ENCODE data around the gene MYORG. TPM values are rescaled to one million over a fixed set of nuclear protein-coding genes. Genes with fewer than 3 reads are reported as not detected.

Gene MYORG
- total RNA-seq, 1 experiment from 2014 or later = 2.4 TPM

DNA sequence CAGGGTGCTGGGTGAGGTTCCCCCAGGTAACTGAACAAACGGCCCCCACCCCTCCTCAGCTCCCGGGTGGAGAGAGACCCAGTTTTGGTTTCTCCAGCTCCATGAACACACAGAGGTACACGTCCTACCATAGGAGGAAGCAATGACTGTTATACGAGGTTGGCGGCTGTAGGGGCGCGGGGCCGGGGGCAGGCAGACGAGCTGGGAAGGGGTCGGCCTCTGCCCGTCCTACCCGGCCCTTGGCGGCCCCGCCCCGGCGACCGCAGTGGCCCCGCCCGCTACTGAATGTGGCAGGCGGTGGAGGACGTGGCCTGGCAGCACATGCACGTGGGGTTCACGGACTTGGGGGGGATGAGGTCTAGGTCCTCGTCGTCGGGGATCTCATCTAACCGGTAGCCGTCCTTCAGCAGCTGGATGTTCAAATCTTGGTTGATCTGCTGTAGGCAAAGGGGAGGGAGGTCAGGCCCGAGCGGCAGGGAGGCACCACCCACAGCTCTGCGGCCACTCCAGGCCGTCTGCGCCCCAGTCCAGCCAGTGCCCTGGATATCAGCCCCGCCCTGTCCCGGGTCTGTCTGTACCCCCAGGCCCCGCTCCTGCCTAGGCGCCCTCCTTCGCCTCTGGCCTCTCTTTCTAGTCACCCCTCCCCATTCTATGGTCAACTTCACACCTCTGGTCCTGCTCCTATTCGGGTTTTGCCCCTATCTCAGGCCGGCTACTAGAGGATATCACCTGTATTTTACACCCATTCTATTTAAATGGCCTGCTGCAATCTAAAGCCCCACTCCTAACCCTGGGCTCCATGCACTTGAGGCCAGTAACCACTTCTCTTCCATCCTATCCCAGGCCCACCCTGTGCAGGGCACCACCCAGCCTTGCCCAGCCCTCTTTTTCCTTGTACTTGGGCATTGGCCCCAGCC is 24.2 kb upstream of the MYORG start:
- H3K9me3 Mint-ChIP-seq (ENCODE audit: unreplicated experiment) = no peaks in the 10 kb centered on the region
- POLR2A ChIA-PET = no interaction called here
- CTCF ChIA-PET = interaction anchor here (0.6 kb wide), 2 partner anchors 14 to 102 kb away, joined by 3 read pairs; no protein-coding TSS in a partner anchor
- H3K36me3 Mint-ChIP-seq (ENCODE audit: insufficient read depth, unreplicated experiment) = peaks cover 20% of the 10 kb centered on the region
- no TSS peak for BruUV-seq (replicated peaks)
- no peak overlapping the region for H3K4me3 Mint-ChIP-seq (ENCODE audit: unreplicated experiment)
- H3K27ac Mint-ChIP-seq (ENCODE audit: low read depth, unreplicated experiment) = no peak overlapping the region
- intact Hi-C loops (cut with micrococcal nuclease) = no loop called here
- no peak for DNase-seq (ENCODE audit: unreplicated experiment)
- TF ChIP-seq, protein P1, sequence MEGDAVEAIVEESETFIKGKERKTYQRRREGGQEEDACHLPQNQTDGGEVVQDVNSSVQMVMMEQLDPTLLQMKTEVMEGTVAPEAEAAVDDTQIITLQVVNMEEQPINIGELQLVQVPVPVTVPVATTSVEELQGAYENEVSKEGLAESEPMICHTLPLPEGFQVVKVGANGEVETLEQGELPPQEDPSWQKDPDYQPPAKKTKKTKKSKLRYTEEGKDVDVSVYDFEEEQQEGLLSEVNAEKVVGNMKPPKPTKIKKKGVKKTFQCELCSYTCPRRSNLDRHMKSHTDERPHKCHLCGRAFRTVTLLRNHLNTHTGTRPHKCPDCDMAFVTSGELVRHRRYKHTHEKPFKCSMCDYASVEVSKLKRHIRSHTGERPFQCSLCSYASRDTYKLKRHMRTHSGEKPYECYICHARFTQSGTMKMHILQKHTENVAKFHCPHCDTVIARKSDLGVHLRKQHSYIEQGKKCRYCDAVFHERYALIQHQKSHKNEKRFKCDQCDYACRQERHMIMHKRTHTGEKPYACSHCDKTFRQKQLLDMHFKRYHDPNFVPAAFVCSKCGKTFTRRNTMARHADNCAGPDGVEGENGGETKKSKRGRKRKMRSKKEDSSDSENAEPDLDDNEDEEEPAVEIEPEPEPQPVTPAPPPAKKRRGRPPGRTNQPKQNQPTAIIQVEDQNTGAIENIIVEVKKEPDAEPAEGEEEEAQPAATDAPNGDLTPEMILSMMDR (IDR thresholded peaks at IDR 0.05; ENCODE audit: unreplicated experiment) = no peak
- no peaks in the 10 kb centered on the region for H3K27me3 Mint-ChIP-seq (ENCODE audit: insufficient read depth, unreplicated experiment)
- no peaks in the 10 kb centered on the region for H3K4me1 Mint-ChIP-seq (ENCODE audit: insufficient read depth, unreplicated experiment)

DNA sequence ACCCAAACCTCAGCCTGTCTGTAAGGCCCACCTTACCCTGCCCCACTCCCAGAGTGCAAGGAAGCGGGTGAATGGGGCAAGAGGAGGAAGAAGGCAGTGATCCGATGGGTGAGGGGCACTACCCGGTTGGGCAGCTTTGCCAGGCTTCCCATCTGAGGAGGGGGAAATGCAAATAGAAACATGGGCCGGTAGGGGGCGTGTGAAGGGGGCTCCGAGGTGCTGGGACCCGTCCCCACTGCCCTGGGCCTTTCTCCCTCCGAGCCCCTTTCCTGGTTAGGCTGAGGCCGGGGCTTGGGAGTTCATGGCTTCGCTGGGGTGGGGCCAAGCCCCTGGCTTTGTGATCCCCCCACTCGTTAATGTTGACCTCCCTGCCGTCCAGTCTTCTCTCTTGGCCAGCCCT is 23.6 kb upstream of the MYORG start:
- intact Hi-C loops (cut with micrococcal nuclease) = no loop called here
- H3K9me3 Mint-ChIP-seq (ENCODE audit: unreplicated experiment) = no peaks in the 10 kb centered on the region
- CTCF ChIA-PET = interaction anchor here (0.6 to 1.6 kb wide), 3 partner anchors 14 to 103 kb away, joined by 3 to 5 read pairs (median 3); no protein-coding TSS in a partner anchor
- TF ChIP-seq, protein P1 (IDR thresholded peaks at IDR 0.05; ENCODE audit: unreplicated experiment) = no peak
- POLR2A ChIA-PET = no interaction called here
- no TSS peak for BruUV-seq (replicated peaks)
- H3K36me3 Mint-ChIP-seq (ENCODE audit: insufficient read depth, unreplicated experiment) = peaks cover 20% of the 10 kb centered on the region
- H3K4me1 Mint-ChIP-seq (ENCODE audit: insufficient read depth, unreplicated experiment) = no peaks in the 10 kb centered on the region
- H3K4me3 Mint-ChIP-seq (ENCODE audit: unreplicated experiment) = no peak overlapping the region
- no peak overlapping the region for H3K27ac Mint-ChIP-seq (ENCODE audit: low read depth, unreplicated experiment)
- no peaks in the 10 kb centered on the region for H3K27me3 Mint-ChIP-seq (ENCODE audit: insufficient read depth, unreplicated experiment)
- no peak for DNase-seq (ENCODE audit: unreplicated experiment)

DNA sequence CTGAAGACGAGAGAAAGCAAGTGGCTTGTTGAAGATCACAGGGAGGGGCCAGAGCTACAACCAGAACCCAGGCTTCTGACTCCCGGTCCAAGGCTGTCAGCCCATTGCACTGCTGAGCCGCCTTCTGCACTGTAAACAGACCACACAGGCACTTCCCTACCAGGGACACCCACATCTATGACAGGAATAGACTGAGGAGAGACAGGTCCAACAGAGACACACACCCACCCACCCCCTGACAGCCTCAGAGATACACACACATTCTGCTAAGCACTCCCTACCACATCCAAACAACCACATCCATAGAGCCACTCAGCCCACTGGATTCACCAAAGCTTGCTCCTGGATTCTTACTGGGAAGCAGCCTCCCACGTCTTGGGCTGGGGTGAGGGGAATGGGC is 23.0 kb upstream of the MYORG start:
- intact Hi-C loops (cut with micrococcal nuclease) = no loop called here
- CTCF ChIA-PET = interaction anchor here (0.7 to 2.0 kb wide), 3 partner anchors 22 to 1230 kb away, joined by 3 to 6 read pairs (median 5); no protein-coding TSS in a partner anchor

DNA sequence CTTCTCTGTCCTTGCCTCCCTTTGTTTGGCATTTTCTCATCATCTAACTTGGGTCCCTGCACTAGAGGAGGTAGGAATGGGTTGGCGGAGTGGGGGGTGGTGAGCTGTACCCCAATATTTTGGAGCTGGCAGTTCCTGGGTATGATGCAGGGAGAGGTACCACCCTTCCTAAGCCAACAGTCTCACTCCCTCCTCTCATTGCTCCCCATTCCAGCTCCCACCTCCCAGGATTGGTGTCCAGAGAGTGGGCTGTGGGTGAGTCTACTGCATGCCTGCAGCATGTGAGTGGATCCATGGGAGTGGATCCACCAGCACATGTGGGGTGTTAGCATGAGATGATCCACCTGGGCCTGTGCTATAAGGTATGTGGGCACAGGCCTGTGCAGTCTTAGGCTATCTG is 22.2 kb upstream of the MYORG start:
- POLR2A ChIA-PET = no interaction called here

More for the DNA sequence above, 23.0 kb upstream of the MYORG start:
- no peak overlapping the region for H3K27ac Mint-ChIP-seq (ENCODE audit: low read depth, unreplicated experiment)
- no peaks in the 10 kb centered on the region for H3K27me3 Mint-ChIP-seq (ENCODE audit: insufficient read depth, unreplicated experiment)
- H3K36me3 Mint-ChIP-seq (ENCODE audit: insufficient read depth, unreplicated experiment) = peaks cover 14% of the 10 kb centered on the region
- no peaks in the 10 kb centered on the region for H3K9me3 Mint-ChIP-seq (ENCODE audit: unreplicated experiment)
- no peaks in the 10 kb centered on the region for H3K4me1 Mint-ChIP-seq (ENCODE audit: insufficient read depth, unreplicated experiment)
- DNase-seq (ENCODE audit: unreplicated experiment) = no peak
- H3K4me3 Mint-ChIP-seq (ENCODE audit: unreplicated experiment) = no peak overlapping the region
- BruUV-seq (replicated peaks) = no TSS peak
- POLR2A ChIA-PET = no interaction called here
- TF ChIP-seq, protein P1 (IDR thresholded peaks at IDR 0.05; ENCODE audit: unreplicated experiment) = no peak

More for the DNA sequence above, 22.2 kb upstream of the MYORG start:
- no peak for DNase-seq (ENCODE audit: unreplicated experiment)
- TF ChIP-seq, protein P1 (IDR thresholded peaks at IDR 0.05; ENCODE audit: unreplicated experiment) = no peak
- Mint-ChIP-seq H3K27me3 (ENCODE audit: insufficient read depth, unreplicated experiment) (no peaks in the 10 kb centered on the region), H3K4me3 (ENCODE audit: unreplicated experiment) (no peak overlapping the region), H3K9me3 (ENCODE audit: unreplicated experiment) (no peaks in the 10 kb centered on the region), H3K27ac (ENCODE audit: low read depth, unreplicated experiment) (no peak overlapping the region), H3K36me3 (ENCODE audit: insufficient read depth, unreplicated experiment) (peaks cover 14% of the 10 kb centered on the region), H3K4me1 (ENCODE audit: insufficient read depth, unreplicated experiment) (no peaks in the 10 kb centered on the region)
- intact Hi-C loops (cut with micrococcal nuclease) = no loop called here
- CTCF ChIA-PET = interaction anchor here (0.5 to 2.0 kb wide), 3 partner anchors 23 to 193 kb away, joined by 3 to 6 read pairs (median 5); no protein-coding TSS in a partner anchor
- no TSS peak for BruUV-seq (replicated peaks)

Data from MCF 10A (cell line).